ENCODE results near the gene GSTO1. TPM values are rescaled to one million over a fixed set of nuclear protein-coding genes. Genes with fewer than 3 reads are reported as not detected.
A peak's percentile ranks its signal among the peaks of the same experiment; 100 is the strongest.

Gene GSTO1
- total RNA-seq, 1 donor from 2014 or later = 85.9 TPM

DNA sequence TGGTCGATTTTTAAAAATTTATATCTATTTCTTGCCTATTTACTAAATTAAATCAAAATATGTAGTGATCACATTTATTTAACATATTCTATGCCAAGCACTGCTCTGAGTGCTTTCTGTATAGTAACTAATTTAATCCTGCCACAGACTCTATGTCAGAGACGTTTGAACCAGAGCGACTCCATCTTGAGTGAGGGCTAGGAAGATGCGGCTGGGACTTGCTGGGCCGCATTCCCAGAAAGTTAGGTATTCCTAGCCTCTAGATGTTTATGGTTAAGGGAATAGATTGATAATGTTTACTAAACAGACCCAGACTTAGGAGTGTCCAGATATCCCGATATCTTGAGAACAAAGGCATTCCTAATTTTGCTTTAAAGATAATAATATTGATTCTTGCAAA is 3.2 kb upstream of the GSTO1 start:
- H3K36me3 Mint-ChIP-seq (ENCODE audit: low read depth) = peaks cover 4% of the 10 kb centered on the region
- no peak for DNase-seq (ENCODE audit: low read depth, low spot score)
- peaks cover 17% of the 10 kb centered on the region for H3K27me3 Mint-ChIP-seq (ENCODE audit: low read depth)
- H3K9me3 Mint-ChIP-seq = peaks cover 5% of the 10 kb centered on the region
- no peak overlapping the region for H3K27ac Mint-ChIP-seq (ENCODE audit: unreplicated experiment)
- H3K4me3 Mint-ChIP-seq = peak overlapping the region; percentile 13
- H3K4me1 Mint-ChIP-seq = peaks cover 35% of the 10 kb centered on the region
- TF ChIP-seq, protein P1, sequence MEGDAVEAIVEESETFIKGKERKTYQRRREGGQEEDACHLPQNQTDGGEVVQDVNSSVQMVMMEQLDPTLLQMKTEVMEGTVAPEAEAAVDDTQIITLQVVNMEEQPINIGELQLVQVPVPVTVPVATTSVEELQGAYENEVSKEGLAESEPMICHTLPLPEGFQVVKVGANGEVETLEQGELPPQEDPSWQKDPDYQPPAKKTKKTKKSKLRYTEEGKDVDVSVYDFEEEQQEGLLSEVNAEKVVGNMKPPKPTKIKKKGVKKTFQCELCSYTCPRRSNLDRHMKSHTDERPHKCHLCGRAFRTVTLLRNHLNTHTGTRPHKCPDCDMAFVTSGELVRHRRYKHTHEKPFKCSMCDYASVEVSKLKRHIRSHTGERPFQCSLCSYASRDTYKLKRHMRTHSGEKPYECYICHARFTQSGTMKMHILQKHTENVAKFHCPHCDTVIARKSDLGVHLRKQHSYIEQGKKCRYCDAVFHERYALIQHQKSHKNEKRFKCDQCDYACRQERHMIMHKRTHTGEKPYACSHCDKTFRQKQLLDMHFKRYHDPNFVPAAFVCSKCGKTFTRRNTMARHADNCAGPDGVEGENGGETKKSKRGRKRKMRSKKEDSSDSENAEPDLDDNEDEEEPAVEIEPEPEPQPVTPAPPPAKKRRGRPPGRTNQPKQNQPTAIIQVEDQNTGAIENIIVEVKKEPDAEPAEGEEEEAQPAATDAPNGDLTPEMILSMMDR (conservative IDR thresholded peaks at IDR 0.05) = no peak

DNA sequence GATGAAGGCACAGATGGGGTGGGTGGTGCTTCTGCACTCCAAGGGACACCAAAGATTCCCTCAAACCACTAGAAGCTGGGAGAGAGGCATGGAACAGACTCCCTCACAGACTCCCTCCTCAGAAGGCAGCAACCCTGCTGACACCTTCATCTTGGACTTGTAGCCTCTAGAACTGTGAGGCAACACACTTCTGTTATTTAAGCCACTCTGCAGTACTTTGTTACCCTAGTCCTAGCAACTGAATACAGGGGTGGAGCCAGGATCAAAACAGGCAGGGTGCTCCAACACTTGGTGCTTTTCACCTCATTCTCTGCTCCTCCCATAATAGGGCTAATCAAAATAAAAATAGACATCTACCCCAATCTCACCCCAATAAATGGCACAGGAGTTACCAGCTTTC is 2.3 kb upstream of the GSTO1 start:
- peak overlapping the region; percentile 93 for H3K4me3 Mint-ChIP-seq
- H3K9me3 Mint-ChIP-seq = peaks cover 1% of the 10 kb centered on the region
- H3K27me3 Mint-ChIP-seq (ENCODE audit: low read depth) = peaks cover 17% of the 10 kb centered on the region
- no peak for DNase-seq (ENCODE audit: low read depth, low spot score)
- no peak overlapping the region for H3K27ac Mint-ChIP-seq (ENCODE audit: unreplicated experiment)
- peaks cover 37% of the 10 kb centered on the region for H3K4me1 Mint-ChIP-seq
- peaks cover 1% of the 10 kb centered on the region for H3K36me3 Mint-ChIP-seq (ENCODE audit: low read depth)
- TF ChIP-seq, protein P1 (conservative IDR thresholded peaks at IDR 0.05) = no peak

DNA sequence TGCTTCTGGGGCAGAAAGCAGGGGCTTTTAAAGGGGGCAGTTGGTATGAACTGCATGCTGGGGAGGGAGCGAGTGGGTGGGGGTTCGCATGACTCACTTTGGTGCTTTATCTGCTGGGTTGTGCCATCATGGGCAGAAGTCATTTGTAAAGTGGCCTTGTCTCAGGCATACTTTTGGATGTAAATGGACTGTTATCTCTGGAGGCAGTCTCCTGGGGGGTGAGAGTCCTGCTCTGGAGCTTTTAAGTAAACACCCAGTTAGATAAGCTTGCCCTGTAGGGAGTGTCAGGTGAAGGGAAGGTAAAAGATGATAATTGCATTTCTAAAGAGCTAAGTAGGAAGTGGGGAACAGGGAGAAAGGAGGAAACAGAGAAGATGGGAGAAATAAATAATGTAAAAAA is 1.6 kb upstream of the GSTO1 start:
- Mint-ChIP-seq H3K36me3 (ENCODE audit: low read depth) (peaks cover 3% of the 10 kb centered on the region), H3K27me3 (ENCODE audit: low read depth) (peaks cover 17% of the 10 kb centered on the region), H3K4me1 (peaks cover 37% of the 10 kb centered on the region), H3K4me3 (peak overlapping the region; percentile 93), H3K9me3 (no peaks in the 10 kb centered on the region), H3K27ac (ENCODE audit: unreplicated experiment) (no peak overlapping the region)
- TF ChIP-seq, protein P1 (conservative IDR thresholded peaks at IDR 0.05) = no peak
- DNase-seq (ENCODE audit: low read depth, low spot score) = no peak

DNA sequence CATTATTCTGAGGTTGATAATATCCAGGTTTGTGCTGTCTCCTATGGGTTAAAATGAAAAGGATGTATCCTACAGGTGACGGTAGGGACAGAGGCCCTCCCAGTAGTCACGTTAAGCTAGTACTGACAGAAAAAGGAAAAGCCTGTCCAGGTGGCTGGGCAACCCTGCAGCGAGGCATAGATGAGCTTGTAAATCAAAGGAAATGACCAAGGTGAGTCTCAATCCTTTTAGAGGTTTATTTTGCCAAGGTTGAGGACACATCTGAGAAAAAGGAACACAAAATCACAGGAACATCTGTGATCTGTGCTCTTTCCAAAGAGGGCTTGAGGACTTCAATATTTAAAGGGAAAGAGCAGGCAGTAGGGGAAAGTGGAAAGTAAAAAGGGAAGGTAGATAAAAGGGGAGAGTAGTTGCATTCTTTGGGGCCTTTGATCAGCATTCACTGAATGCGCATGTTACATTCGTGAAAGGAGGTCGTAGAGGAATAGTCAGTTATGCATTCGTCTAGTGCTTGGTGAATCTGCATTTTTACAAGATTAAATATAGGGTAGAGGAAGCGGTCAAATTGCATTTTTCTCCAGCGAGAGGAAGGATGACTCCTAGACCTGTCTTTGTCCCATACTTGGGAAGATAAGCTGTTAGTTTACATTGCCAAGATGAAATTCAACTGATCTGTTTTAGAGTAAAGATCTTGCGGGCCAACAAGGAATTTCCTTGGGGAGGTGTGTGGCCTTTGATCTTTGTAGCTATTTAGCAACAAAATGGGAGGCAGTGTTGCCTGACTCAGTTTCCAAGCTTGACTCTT is 884 bp upstream of the GSTO1 start:
- H3K27ac Mint-ChIP-seq (ENCODE audit: unreplicated experiment) = no peak overlapping the region
- peaks cover 37% of the 10 kb centered on the region for H3K4me1 Mint-ChIP-seq
- H3K4me3 Mint-ChIP-seq = peak overlapping the region; percentile 93
- peaks cover 5% of the 10 kb centered on the region for H3K36me3 Mint-ChIP-seq (ENCODE audit: low read depth)
- H3K27me3 Mint-ChIP-seq (ENCODE audit: low read depth) = peaks cover 17% of the 10 kb centered on the region
- no peak for DNase-seq (ENCODE audit: low read depth, low spot score)
- TF ChIP-seq, protein P1 (conservative IDR thresholded peaks at IDR 0.05) = no peak
- no peaks in the 10 kb centered on the region for H3K9me3 Mint-ChIP-seq

DNA sequence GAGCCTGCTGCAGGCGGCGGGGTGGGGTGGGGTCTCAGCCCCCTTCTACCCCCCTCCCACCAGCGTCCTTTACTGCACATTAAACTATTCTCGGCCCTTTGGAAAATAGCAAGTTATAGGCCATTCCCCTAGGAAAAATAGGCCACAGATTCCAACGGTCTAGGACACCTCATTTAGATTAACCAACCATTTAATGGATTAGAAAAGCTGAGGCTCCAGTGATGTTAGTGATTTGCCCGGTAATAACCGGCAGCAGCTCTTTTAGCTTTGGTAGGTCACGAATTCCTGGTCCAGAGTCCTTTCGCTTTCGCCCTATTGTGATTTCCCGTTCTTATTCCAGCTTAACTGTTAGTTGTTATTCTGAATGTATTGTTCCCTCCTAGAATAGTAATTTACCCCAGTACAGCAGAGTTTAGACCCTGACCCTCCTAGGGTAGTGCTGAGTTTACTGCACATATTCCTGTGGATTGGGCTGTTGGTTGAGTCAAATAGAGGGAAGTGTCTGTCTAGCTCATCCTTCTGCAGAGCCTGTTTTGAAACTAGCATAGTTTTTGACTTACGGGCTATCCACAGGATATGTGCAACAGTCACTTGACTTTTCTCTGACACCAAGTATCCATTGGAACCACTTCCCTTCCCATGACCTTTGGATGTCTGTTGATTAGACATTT is 754 bp downstream of the GSTO1 start:
- no peaks in the 10 kb centered on the region for H3K9me3 Mint-ChIP-seq
- H3K36me3 Mint-ChIP-seq (ENCODE audit: low read depth) = peaks cover 5% of the 10 kb centered on the region
- DNase-seq (ENCODE audit: low read depth, low spot score) = no peak
- TF ChIP-seq, protein P1 (conservative IDR thresholded peaks at IDR 0.05) = no peak
- peak overlapping the region; percentile 58 for H3K27ac Mint-ChIP-seq (ENCODE audit: unreplicated experiment)
- peak overlapping the region; percentile 93 for H3K4me3 Mint-ChIP-seq
- H3K27me3 Mint-ChIP-seq (ENCODE audit: low read depth) = peaks cover 11% of the 10 kb centered on the region
- peaks cover 35% of the 10 kb centered on the region for H3K4me1 Mint-ChIP-seq
